Activated CD4-positive, alpha-beta memory T cell treated with anti-CD3 and anti-CD28 coated beads, Interleukin-2, amount 10 ng/mL, durations not matched to agents 7 days and 5 days (primary cell): Measurements from ENCODE around the gene NDUFV2. TPM values are rescaled to one million over a fixed set of nuclear protein-coding genes. Genes with fewer than 3 reads are reported as not detected.
A peak's percentile ranks its signal among the peaks of the same experiment; 100 is the strongest.

Experiments
- CTCF ChIA-PET: fragments of 350-600 bp; sonication (Branson Sonifier 250); formaldehyde crosslinking; loops from one replicate; lab custom pipeline; 2021; ENCODE audit warnings: antibody characterized with exemption, inconsistent platforms; lab: Charles Lee
- POLR2A ChIA-PET: fragments of 350-600 bp; sonication (Branson Sonifier 250); formaldehyde crosslinking; loops from one replicate; lab custom pipeline; 2021; ENCODE audit warnings: antibody characterized with exemption; lab: Charles Lee
- DNase-seq: peaks from one replicate; pipeline ENCODE4 v3.0.0-alpha.2; 2020
- H3K27ac Mint-ChIP-seq: one replicate; pipeline ENCODE4 v1.8.0; 2021; ENCODE audit warnings: mild to moderate bottlenecking, mixed read lengths
- H3K27me3 Mint-ChIP-seq: one replicate; pipeline ENCODE4 v1.8.0; 2021; ENCODE audit warnings: mixed read lengths
- H3K36me3 Mint-ChIP-seq: one replicate; pipeline ENCODE4 v1.8.0; 2021; ENCODE audit warnings: low read depth, mixed read lengths
- H3K4me1 Mint-ChIP-seq: one replicate; pipeline ENCODE4 v1.8.0; 2021; ENCODE audit warnings: mixed read lengths
- H3K4me3 Mint-ChIP-seq: one replicate; pipeline ENCODE4 v1.8.0; 2021; ENCODE audit warnings: mild to moderate bottlenecking, mixed read lengths
- H3K9me3 Mint-ChIP-seq: one replicate; pipeline ENCODE4 v1.8.0; 2021; ENCODE audit warnings: mixed read lengths
- total RNA-seq, 2 experiments: library from RNA; stranded (reverse); gene quantifications; one replicate each; pipeline ENCODE4 v1.2.3, GENCODE V29; 2021

NDUFV2 gene
- total RNA-seq, 2 experiments from 2014 or later = 288 to 295 TPM

- Mint-ChIP-seq H3K4me3 (peak overlapping the region; percentile 78), H3K9me3 (no peaks in the 10 kb centered on the region), H3K27me3 (no peaks in the 10 kb centered on the region), H3K36me3 (peaks cover 60% of the 10 kb centered on the region), H3K27ac (peak overlapping the region; percentile 96), H3K4me1 (peaks cover 62% of the 10 kb centered on the region)
- ChIA-PET POLR2A (interaction anchor here (1.1 to 20.9 kb wide), 15 partner anchors 10 to 778 kb away, joined by 3 to 752 read pairs (median 21); partner anchors contain the start of genes NDUFV2, RALBP1, TWSG1 and VAPA), CTCF (interaction anchor here (1.0 to 4.6 kb wide), 5 partner anchors 10 to 62 kb away, joined by 3 to 23 read pairs (median 4); partner anchors contain the start of gene NDUFV2)
- peak; percentile 73 for DNase-seq
Measured at GRCh38 chr18:9137168-9138066, 34.9 kb downstream of the NDUFV2 start.

- DNase-seq = no peak
- CTCF ChIA-PET = interaction anchor here (1.1 to 4.6 kb wide), 3 partner anchors 31 to 66 kb away, joined by 3 to 23 read pairs (median 8); no protein-coding TSS in a partner anchor
- Mint-ChIP-seq H3K4me3 (peak overlapping the region; percentile 78), H3K27ac (peak overlapping the region; percentile 90), H3K36me3 (peaks cover 53% of the 10 kb centered on the region), H3K9me3 (no peaks in the 10 kb centered on the region), H3K4me1 (peaks cover 65% of the 10 kb centered on the region), H3K27me3 (no peaks in the 10 kb centered on the region)
- POLR2A ChIA-PET = interaction anchor here (0.6 to 20.9 kb wide), 14 partner anchors 9 to 524 kb away, joined by 3 to 752 read pairs (median 14); partner anchors contain the start of genes NDUFV2 and TWSG1
Measured at GRCh38 chr18:9139400-9140039, 37.0 kb downstream of the NDUFV2 start.

- ChIA-PET CTCF (interaction anchor here (1.1 to 4.6 kb wide), 2 partner anchors 32 to 58 kb away, joined by 3 to 23 read pairs; no protein-coding TSS in a partner anchor), POLR2A (interaction anchor here (0.9 to 20.9 kb wide), 7 partner anchors 13 to 195 kb away, joined by 4 to 752 read pairs (median 76); partner anchors contain the start of gene NDUFV2)
- Mint-ChIP-seq H3K4me1 (peaks cover 65% of the 10 kb centered on the region), H3K27ac (peak overlapping the region; percentile 90), H3K36me3 (peaks cover 57% of the 10 kb centered on the region), H3K27me3 (no peaks in the 10 kb centered on the region), H3K9me3 (no peaks in the 10 kb centered on the region), H3K4me3 (peak overlapping the region; percentile 78)
- no peak for DNase-seq
Measured at GRCh38 chr18:9140381-9140780, 37.9 kb downstream of the NDUFV2 start.

GRCh38 chr18:9140984-9141383 lies 38.5 kb downstream of the NDUFV2 start:
- POLR2A ChIA-PET = interaction anchor here (3.8 to 20.9 kb wide), 5 partner anchors 19 to 67 kb away, joined by 23 to 752 read pairs (median 460); partner anchors contain the start of gene NDUFV2
- Mint-ChIP-seq H3K36me3 (peaks cover 54% of the 10 kb centered on the region), H3K4me3 (peak overlapping the region; percentile 78), H3K27me3 (no peaks in the 10 kb centered on the region), H3K9me3 (no peaks in the 10 kb centered on the region), H3K4me1 (peaks cover 65% of the 10 kb centered on the region), H3K27ac (peak overlapping the region; percentile 90)
- no peak for DNase-seq
- CTCF ChIA-PET = interaction anchor here (3.6 to 4.6 kb wide), 2 partner anchors 58 to 67 kb away, joined by 14 to 23 read pairs; no protein-coding TSS in a partner anchor

GRCh38 chr18:9146224-9146623 lies 43.7 kb downstream of the NDUFV2 start:
- no peak overlapping the region for H3K4me3 Mint-ChIP-seq
- H3K27me3 Mint-ChIP-seq = no peaks in the 10 kb centered on the region
- no peaks in the 10 kb centered on the region for H3K9me3 Mint-ChIP-seq
- ChIA-PET CTCF (interaction anchor here (0.5 to 2.5 kb wide), 4 partner anchors 63 to 371 kb away, joined by 3 to 17 read pairs (median 4); no protein-coding TSS in a partner anchor), POLR2A (interaction anchor here (0.8 to 2.8 kb wide), 9 partner anchors 10 to 73 kb away, joined by 3 to 43 read pairs (median 5); partner anchors contain the start of genes ANKRD12 and NDUFV2)
- DNase-seq = no peak
- peaks cover 32% of the 10 kb centered on the region for H3K36me3 Mint-ChIP-seq
- peaks cover 78% of the 10 kb centered on the region for H3K4me1 Mint-ChIP-seq
- H3K27ac Mint-ChIP-seq = peak overlapping the region; percentile 29

GRCh38 chr18:9147440-9148202 lies 45.1 kb downstream of the NDUFV2 start:
- Mint-ChIP-seq H3K27ac (peak overlapping the region; percentile 81), H3K27me3 (no peaks in the 10 kb centered on the region), H3K9me3 (no peaks in the 10 kb centered on the region), H3K4me1 (peaks cover 73% of the 10 kb centered on the region), H3K36me3 (peaks cover 25% of the 10 kb centered on the region), H3K4me3 (peak overlapping the region; percentile 26)
- peak; percentile 30 for DNase-seq
- ChIA-PET CTCF (interaction anchor here (0.6 to 2.5 kb wide), 8 partner anchors 9 to 187 kb away, joined by 3 to 17 read pairs (median 4); partner anchors contain the start of gene TWSG1), POLR2A (interaction anchor here (0.8 to 2.8 kb wide), 10 partner anchors 8 to 74 kb away, joined by 3 to 43 read pairs (median 5); partner anchors contain the start of genes ANKRD12 and NDUFV2)

- Mint-ChIP-seq H3K27me3 (no peaks in the 10 kb centered on the region), H3K27ac (peak overlapping the region; percentile 81), H3K4me3 (no peak overlapping the region), H3K9me3 (no peaks in the 10 kb centered on the region), H3K36me3 (peaks cover 28% of the 10 kb centered on the region), H3K4me1 (peaks cover 74% of the 10 kb centered on the region)
- DNase-seq = no peak
- ChIA-PET POLR2A (interaction anchor here (0.8 to 2.8 kb wide), 10 partner anchors 8 to 75 kb away, joined by 3 to 43 read pairs (median 5); partner anchors contain the start of genes ANKRD12 and NDUFV2), CTCF (interaction anchor here (0.6 to 2.5 kb wide), 7 partner anchors 9 to 186 kb away, joined by 3 to 17 read pairs (median 3); partner anchors contain the start of gene TWSG1)
Measured at GRCh38 chr18:9148203-9148552, 45.7 kb downstream of the NDUFV2 start.

GRCh38 chr18:9150121-9150520 lies 47.6 kb downstream of the NDUFV2 start:
- H3K36me3 Mint-ChIP-seq = peaks cover 34% of the 10 kb centered on the region
- H3K27me3 Mint-ChIP-seq = no peaks in the 10 kb centered on the region
- H3K27ac Mint-ChIP-seq = no peak overlapping the region
- peaks cover 73% of the 10 kb centered on the region for H3K4me1 Mint-ChIP-seq
- no peak overlapping the region for H3K4me3 Mint-ChIP-seq
- POLR2A ChIA-PET = interaction anchor here (1.0 to 2.0 kb wide), 5 partner anchors 10 to 76 kb away, joined by 3 to 6 read pairs (median 4); no protein-coding TSS in a partner anchor
- DNase-seq = no peak
- H3K9me3 Mint-ChIP-seq = no peaks in the 10 kb centered on the region
- CTCF ChIA-PET = interaction anchor here (0.9 to 1.9 kb wide), 4 partner anchors 12 to 84 kb away, joined by 3 to 11 read pairs (median 4); no protein-coding TSS in a partner anchor

- H3K27me3 Mint-ChIP-seq = no peaks in the 10 kb centered on the region
- H3K36me3 Mint-ChIP-seq = peaks cover 50% of the 10 kb centered on the region
- H3K9me3 Mint-ChIP-seq = peaks cover 5% of the 10 kb centered on the region
- POLR2A ChIA-PET = no interaction called here
- CTCF ChIA-PET = interaction anchor here (0.9 kb wide), 1 partner anchor 80 kb away, joined by 3 read pairs; no protein-coding TSS in a partner anchor
- no peak overlapping the region for H3K4me3 Mint-ChIP-seq
- peaks cover 69% of the 10 kb centered on the region for H3K4me1 Mint-ChIP-seq
- DNase-seq = no peak
- no peak overlapping the region for H3K27ac Mint-ChIP-seq
Measured at GRCh38 chr18:9153256-9153655, 50.8 kb downstream of the NDUFV2 start.

GRCh38 chr18:9156604-9157249 lies 54.2 kb downstream of the NDUFV2 start:
- no peaks in the 10 kb centered on the region for H3K27me3 Mint-ChIP-seq
- H3K9me3 Mint-ChIP-seq = peaks cover 5% of the 10 kb centered on the region
- no peak for DNase-seq
- H3K4me1 Mint-ChIP-seq = peaks cover 55% of the 10 kb centered on the region
- peaks cover 52% of the 10 kb centered on the region for H3K36me3 Mint-ChIP-seq
- ChIA-PET POLR2A (interaction anchor here (1.2 to 1.6 kb wide), 2 partner anchors 10 to 31 kb away, joined by 3 to 5 read pairs; no protein-coding TSS in a partner anchor), CTCF (interaction anchor here (0.5 to 1.1 kb wide), 2 partner anchors 9 to 263 kb away, joined by 3 to 4 read pairs; no protein-coding TSS in a partner anchor)
- H3K27ac Mint-ChIP-seq = peak overlapping the region; percentile 12
- H3K4me3 Mint-ChIP-seq = no peak overlapping the region

- ChIA-PET POLR2A (no interaction called here), CTCF (interaction anchor here (1.1 kb wide), 1 partner anchor 10 kb away, joined by 4 read pairs; no protein-coding TSS in a partner anchor)
- DNase-seq = no peak
- peaks cover 14% of the 10 kb centered on the region for H3K9me3 Mint-ChIP-seq
- H3K4me1 Mint-ChIP-seq = peaks cover 52% of the 10 kb centered on the region
- H3K27me3 Mint-ChIP-seq = no peaks in the 10 kb centered on the region
- peaks cover 61% of the 10 kb centered on the region for H3K36me3 Mint-ChIP-seq
- no peak overlapping the region for H3K4me3 Mint-ChIP-seq
- H3K27ac Mint-ChIP-seq = peak overlapping the region; percentile 7
Measured at GRCh38 chr18:9157806-9158205, 55.3 kb downstream of the NDUFV2 start.
